Esophagus squamous epithelium (tissue), 5 donors: ENCODE results near the gene DPH2. TPM values are rescaled to one million over a fixed set of nuclear protein-coding genes. Genes with fewer than 3 reads are reported as not detected.

ENCODE experiments used
- DNase-seq: peaks from one replicate; lab custom pipeline; 2025; lab: John Stamatoyannopoulos, UW
- H3K27ac ChIP-seq, 4 donors: fragments of 200-600 bp; sonication (generic); one replicate each; pipeline ENCODE4 v1.5.1; 2016 to 2019; ENCODE audit warnings: mild to moderate bottlenecking in 1 of 4
- H3K27me3 ChIP-seq, 4 donors: fragments of 200-600 bp; sonication (generic); 1 replicate in 3 of 4; 2 replicates in 1 of 4; pipeline versions ENCODE4 v1.5.1 to v1.6.0; 2017 to 2021; ENCODE audit warnings: antibody characterized with exemption in 1 of 4
- H3K36me3 ChIP-seq, 3 donors: fragments of 200-600 bp; sonication (generic); one replicate each; pipeline ENCODE4 v1.5.1; 2016 to 2019
- H3K4me1 ChIP-seq, 3 donors: fragments of 200-600 bp; sonication (generic); one replicate each; pipeline ENCODE4 v1.5.1; 2017 to 2019
- H3K4me3 ChIP-seq, 4 donors: fragments of 200-600 bp; sonication (generic); 1 replicate in 3 of 4; 2 replicates in 1 of 4; pipeline ENCODE4 v1.5.1; 2016 to 2019; ENCODE audit warnings: mild to moderate bottlenecking in 2 of 4, moderate library complexity in 1 of 4
- H3K9me3 ChIP-seq, 3 donors: fragments of 200-600 bp; sonication (generic); one replicate each; pipeline ENCODE4 v1.5.1; 2016 to 2019
- CTCF ChIP-seq, 6 experiments: fragments of 450-650 bp in 4 of 6; fragments of 200-600 bp in 2 of 6; sonication (generic) in 2 of 6; IDR thresholded peaks; one replicate each; pipeline ENCODE4 v1.5.1; 2016 to 2019; ENCODE audit warnings: antibody characterized with exemption in 6 of 6, mild to moderate bottlenecking in 4 of 6, moderate library complexity in 4 of 6
- POLR2A ChIP-seq, 4 donors: fragments of 450-650 bp; IDR thresholded peaks; one replicate each; pipeline ENCODE4 v1.6.1; 2017; ENCODE audit warnings: antibody characterized with exemption in 4 of 4, mild to moderate bottlenecking in 4 of 4, moderate library complexity in 3 of 4
- WGBS, 2 donors: methylation state at CpG; one replicate each; pipeline ENCODE4 v1.1.5; 2018; 5-methylcytosine and 5-hydroxymethylcytosine counted together
- intact Hi-C: fragments of 100-400 bp; cut with DNase I; formaldehyde crosslinking; loops from one replicate; pipeline ENCODE4 v1.15.0; 2022
- total RNA-seq, 4 donors: library from RNA; depleted of rRNA; stranded (reverse); fragments of >200 nt; gene quantifications; one replicate each; pipeline ENCODE4 v1.1.0, GENCODE V29; 2016
- donor health status: DM: yes; HTN: yes; CAD: no.

DPH2 gene
- total RNA-seq, 4 donors from 2014 or later, result 14.0 to 34.6 (median 27.7) TPM

GRCh38 chr1:43970911-43971310 lies 1.1 kb downstream of the DPH2 start:
- WGBS, 2 donors, result 80 to 93% methylated on average over 8 to 9 of the region's 9 CpGs
- no peaks in the 10 kb centered on the region for H3K27me3 ChIP-seq
- H3K27ac ChIP-seq, result no peak overlapping the region
- TF ChIP-seq POLR2A (IDR thresholded peaks at IDR 0.05) (no peak), CTCF (IDR thresholded peaks at IDR 0.05) (no peak)
- H3K4me1 ChIP-seq, result peaks cover 21 to 43% (median 24%) of the 10 kb centered on the region in 3 donors
- no peaks in the 10 kb centered on the region for H3K9me3 ChIP-seq
- H3K36me3 ChIP-seq, result peaks cover 4 to 43% (median 5%) of the 10 kb centered on the region in 3 donors
- intact Hi-C loops, result no loop called here
- peak overlapping the region in 2 of 4 donors; percentile 66 to 83 for H3K4me3 ChIP-seq
- DNase-seq, result no peak

GRCh38 chr1:43971336-43971980 lies 1.6 kb downstream of the DPH2 start:
- Histone ChIP-seq H3K4me1 (peaks cover 26 to 48% (median 30%) of the 10 kb centered on the region in 3 donors), H3K9me3 (no peaks in the 10 kb centered on the region), H3K27me3 (no peaks in the 10 kb centered on the region), H3K27ac (no peak overlapping the region), H3K36me3 (peaks cover 1 to 43% (median 7%) of the 10 kb centered on the region in 3 donors), H3K4me3 (no peak overlapping the region)
- intact Hi-C loops, result no loop called here
- TF ChIP-seq POLR2A (IDR thresholded peaks at IDR 0.05) (no peak), CTCF (IDR thresholded peaks at IDR 0.05) (no peak)
- 85 to 100% methylated on average over 3 to 11 of the region's 17 CpGs for WGBS, 2 donors
- no peak for DNase-seq

- 29 to 31% methylated on average over 9 of the region's 9 CpGs for WGBS, 2 donors
- H3K27me3 ChIP-seq, result no peaks in the 10 kb centered on the region
- intact Hi-C loops, result no loop called here
- H3K9me3 ChIP-seq, result no peaks in the 10 kb centered on the region
- H3K4me3 ChIP-seq, result peak overlapping the region; percentile 62 to 99 (median 86)
- H3K36me3 ChIP-seq, result peaks cover 12 to 48% (median 20%) of the 10 kb centered on the region in 3 donors
- DNase-seq, result no peak
- peak overlapping the region; percentile 89 to 98 (median 96) for H3K27ac ChIP-seq
- peaks cover 40 to 72% (median 47%) of the 10 kb centered on the region in 3 donors for H3K4me1 ChIP-seq
- TF ChIP-seq POLR2A (IDR thresholded peaks at IDR 0.05), result no peak
- no peak for TF ChIP-seq CTCF (IDR thresholded peaks at IDR 0.05)
These were observed 4.2 kb downstream of the DPH2 start for GRCh38 chr1:43973981-43974442.

GRCh38 chr1:43974443-43975248 lies 4.8 kb downstream of the DPH2 start, which contains the start of gene ATP6V0B:
Gene ATP6V0B (plus strand): TSS chr1:43974960. CDS start chr1:43975041, 81 bp downstream.
- no peaks in the 10 kb centered on the region for H3K9me3 ChIP-seq
- TF ChIP-seq POLR2A (IDR thresholded peaks at IDR 0.05), result peak in 3 of 4 donors; percentile 80 to 96 (median 87)
- peak in 4 of 6 experiments; percentile 7 to 51 (median 36) for TF ChIP-seq CTCF (IDR thresholded peaks at IDR 0.05)
- no peaks in the 10 kb centered on the region for H3K27me3 ChIP-seq
- peak within 1 kb of the TSS; percentile 62 to 99 (median 86) for H3K4me3 ChIP-seq
- peak within 1 kb of the TSS; percentile 89 to 98 (median 96) for H3K27ac ChIP-seq
- WGBS, 2 donors, result 1% methylated on average over 28 to 46 of the region's 93 CpGs
- intact Hi-C loops, result no loop called here
- DNase-seq, result peak; percentile 78
- H3K36me3 ChIP-seq, result peaks cover 12 to 48% (median 20%) of the 10 kb centered on the region in 3 donors
- H3K4me1 ChIP-seq, result peaks cover 43 to 71% (median 48%) of the 10 kb centered on the region in 3 donors
